ENCODE measurements around the gene CRISPLD2.

CRISPLD2 gene

DNA sequence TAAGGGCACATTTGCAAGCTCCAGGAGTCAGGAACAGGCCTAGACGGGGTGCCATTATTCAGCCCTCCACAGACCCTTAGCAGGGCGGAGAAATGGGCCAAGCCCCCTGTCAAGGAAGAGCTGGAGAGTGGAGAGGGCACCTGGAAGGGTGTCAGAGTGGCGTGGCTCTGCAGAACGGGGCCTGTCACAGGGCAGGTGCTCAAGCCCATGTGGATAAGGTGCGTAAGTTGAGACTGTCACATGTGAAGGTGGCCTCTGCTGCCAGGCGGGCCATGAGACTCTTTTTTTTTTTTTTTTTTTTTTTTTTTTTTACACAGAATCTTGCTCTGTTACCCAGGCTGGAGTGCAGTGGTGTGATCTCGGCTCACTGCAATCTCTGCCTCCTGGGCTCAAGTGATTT, 12.0 kb upstream of the CRISPLD2 start:
- ChIA-PET CTCF (interaction anchor here (1.1 kb wide), 1 partner anchor 12 kb away, joined by 3 read pairs; the partner anchor contains the start of gene CRISPLD2), POLR2A (no interaction called here)
- Histone ChIP-seq H3K36me3 (ENCODE audit: control insufficient read depth in 2 of 2, insufficient read depth in 1 of 2, low read length in 2 of 2) (no peaks in the 10 kb centered on the region), H3K4me1 (ENCODE audit: control insufficient read depth, insufficient read depth, low read length) (no peaks in the 10 kb centered on the region), H3K9me3 (ENCODE audit: control insufficient read depth, insufficient read depth, low read depth, low read length) (no peaks in the 10 kb centered on the region), H3K4me3 (ENCODE audit: low read depth, low read length) (no peak overlapping the region), H3K27ac (ENCODE audit: extremely low read depth, low read depth, low read length) (no peak overlapping the region)
- no peak for TF ChIP-seq KLF9 (tag by site-specific recombination; IDR thresholded peaks at IDR 0.05; ENCODE audit: low read depth)
- TF ChIP-seq ZNF555 (tag by site-specific recombination; conservative IDR thresholded peaks at IDR 0.05), result no peak
- no peak for TF ChIP-seq ZNF426 (tag by site-specific recombination; IDR thresholded peaks at IDR 0.05)
- TF ChIP-seq, protein P1, sequence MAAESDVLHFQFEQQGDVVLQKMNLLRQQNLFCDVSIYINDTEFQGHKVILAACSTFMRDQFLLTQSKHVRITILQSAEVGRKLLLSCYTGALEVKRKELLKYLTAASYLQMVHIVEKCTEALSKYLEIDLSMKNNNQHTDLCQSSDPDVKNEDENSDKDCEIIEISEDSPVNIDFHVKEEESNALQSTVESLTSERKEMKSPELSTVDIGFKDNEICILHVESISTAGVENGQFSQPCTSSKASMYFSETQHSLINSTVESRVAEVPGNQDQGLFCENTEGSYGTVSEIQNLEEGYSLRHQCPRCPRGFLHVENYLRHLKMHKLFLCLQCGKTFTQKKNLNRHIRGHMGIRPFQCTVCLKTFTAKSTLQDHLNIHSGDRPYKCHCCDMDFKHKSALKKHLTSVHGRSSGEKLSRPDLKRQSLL (tag by site-specific recombination; IDR thresholded peaks at IDR 0.05), result no peak
- TF ChIP-seq ZNF510 (tag by site-specific recombination; IDR thresholded peaks at IDR 0.05; ENCODE audit: insufficient replicate concordance), result no peak
- TF ChIP-seq KLF16 (tag by site-specific recombination; IDR thresholded peaks at IDR 0.05), result no peak
- no peak for TF ChIP-seq ZNF792 (tag by site-specific recombination; IDR thresholded peaks at IDR 0.05)
- TF ChIP-seq ZNF585B (tag by site-specific recombination; IDR thresholded peaks at IDR 0.05), result no peak
- TF ChIP-seq ZNF121 (tag by site-specific recombination; IDR thresholded peaks at IDR 0.05), result no peak
- no peak for TF ChIP-seq ZNF391 (tag by site-specific recombination; IDR thresholded peaks at IDR 0.05; ENCODE audit: borderline replicate concordance, low read depth)
- no peak for TF ChIP-seq ZNF394 (tag by site-specific recombination; IDR thresholded peaks at IDR 0.05; ENCODE audit: borderline replicate concordance)
- TF ChIP-seq, protein P2, sequence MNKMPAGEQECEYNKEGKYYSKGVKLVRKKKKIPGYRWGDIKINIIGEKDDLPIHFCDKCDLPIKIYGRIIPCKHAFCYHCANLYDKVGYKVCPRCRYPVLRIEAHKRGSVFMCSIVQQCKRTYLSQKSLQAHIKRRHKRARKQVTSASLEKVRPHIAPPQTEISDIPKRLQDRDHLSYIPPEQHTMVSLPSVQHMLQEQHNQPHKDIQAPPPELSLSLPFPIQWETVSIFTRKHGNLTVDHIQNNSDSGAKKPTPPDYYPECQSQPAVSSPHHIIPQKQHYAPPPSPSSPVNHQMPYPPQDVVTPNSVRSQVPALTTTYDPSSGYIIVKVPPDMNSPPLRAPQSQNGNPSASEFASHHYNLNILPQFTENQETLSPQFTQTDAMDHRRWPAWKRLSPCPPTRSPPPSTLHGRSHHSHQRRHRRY (tag by site-specific recombination; IDR thresholded peaks at IDR 0.05), result no peak
- no peak for TF ChIP-seq ZNF677 (tag by site-specific recombination; IDR thresholded peaks at IDR 0.05)
- no peak for TF ChIP-seq ZNF785 (tag by site-specific recombination; IDR thresholded peaks at IDR 0.05)
- no peak for TF ChIP-seq ZNF610 (tag by site-specific recombination; IDR thresholded peaks at IDR 0.05; ENCODE audit: borderline replicate concordance)
- TF ChIP-seq GLI2 (tag by site-specific recombination; IDR thresholded peaks at IDR 0.05; ENCODE audit: borderline replicate concordance, low read depth), result no peak
- no peak for TF ChIP-seq ZNF24 (tag by site-specific recombination; IDR thresholded peaks at IDR 0.05)

DNA sequence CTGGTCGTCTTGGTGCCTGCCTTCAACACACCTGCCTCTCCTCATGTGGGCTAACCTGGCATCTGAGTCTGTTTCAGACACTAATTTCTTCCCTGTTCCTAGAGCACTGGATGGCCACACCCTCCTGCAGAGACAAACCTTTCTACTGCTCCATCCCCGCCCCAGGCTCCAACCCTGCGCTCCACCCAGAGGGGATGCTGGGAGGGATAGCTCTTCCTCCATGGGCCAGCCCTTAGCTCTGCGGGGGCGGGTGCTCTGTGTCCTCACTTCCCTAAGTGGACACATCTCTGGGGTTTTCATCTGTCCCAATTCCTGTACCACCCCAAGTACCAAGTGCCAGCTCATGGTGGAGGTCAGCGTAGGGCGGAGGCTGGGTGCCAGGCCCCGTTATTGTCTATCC, 11.0 kb upstream of the CRISPLD2 start:
- TF ChIP-seq ZNF76 (tag by site-specific recombination; IDR thresholded peaks at IDR 0.05; ENCODE audit: borderline replicate concordance, low read depth) (no peak), KLF1 (tag by site-specific recombination; IDR thresholded peaks at IDR 0.05) (peak; percentile 55)
- Histone ChIP-seq H3K9me3 (ENCODE audit: control insufficient read depth, insufficient read depth, low read depth, low read length) (no peaks in the 10 kb centered on the region), H3K36me3 (ENCODE audit: control insufficient read depth in 2 of 2, insufficient read depth in 1 of 2, low read length in 2 of 2) (no peaks in the 10 kb centered on the region), H3K27ac (ENCODE audit: extremely low read depth, low read depth, low read length) (no peak overlapping the region), H3K4me1 (ENCODE audit: control insufficient read depth, insufficient read depth, low read length) (no peaks in the 10 kb centered on the region), H3K4me3 (ENCODE audit: low read depth, low read length) (no peak overlapping the region)
- ChIA-PET CTCF (interaction anchor here (1.1 kb wide), 1 partner anchor 11 kb away, joined by 3 read pairs; the partner anchor contains the start of gene CRISPLD2), POLR2A (interaction anchor here (1.5 kb wide), 1 partner anchor 11 kb away, joined by 5 read pairs; the partner anchor contains the start of gene CRISPLD2)

DNA sequence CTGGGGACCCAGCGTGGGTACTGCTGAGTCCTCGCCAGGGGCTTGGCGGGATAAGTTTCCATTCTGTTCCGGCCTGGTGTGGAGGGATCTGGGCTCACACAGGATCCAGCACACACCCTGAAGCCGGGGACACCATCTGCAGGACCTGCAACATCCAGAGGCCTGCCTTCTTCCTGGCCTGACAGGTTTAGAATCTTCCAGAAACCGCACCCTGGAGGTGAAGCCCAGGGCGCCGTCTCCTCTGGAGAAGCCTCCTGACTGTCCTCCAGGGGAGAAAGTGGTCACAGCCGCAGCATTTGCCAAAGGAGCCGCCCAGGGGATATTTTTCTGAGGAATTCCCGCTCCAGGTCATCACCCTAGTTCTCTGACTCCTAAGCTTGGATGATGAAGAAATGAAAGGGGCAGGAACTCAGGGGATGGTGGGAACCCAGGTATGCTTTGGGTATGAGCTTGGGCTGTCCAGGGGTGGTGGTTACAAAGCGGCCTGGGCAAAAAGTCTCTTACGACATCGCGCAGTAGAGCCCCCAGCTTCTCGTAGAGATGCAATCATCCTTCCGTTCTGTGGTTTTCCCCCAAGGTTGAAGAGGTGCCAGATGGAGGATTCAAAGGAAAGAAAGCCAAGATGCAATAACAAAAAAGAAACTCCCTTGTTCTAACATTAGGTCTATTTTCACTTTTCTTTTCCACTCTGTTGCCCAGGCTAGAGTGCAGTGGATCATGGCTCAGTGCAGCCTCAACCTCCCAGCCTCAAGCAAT, 9.1 kb upstream of the CRISPLD2 start:
- no peak for TF ChIP-seq KLF1 (tag by site-specific recombination; IDR thresholded peaks at IDR 0.05)
- TF ChIP-seq ZNF621 (tag by site-specific recombination; IDR thresholded peaks at IDR 0.05), result no peak
- TF ChIP-seq, protein P3, sequence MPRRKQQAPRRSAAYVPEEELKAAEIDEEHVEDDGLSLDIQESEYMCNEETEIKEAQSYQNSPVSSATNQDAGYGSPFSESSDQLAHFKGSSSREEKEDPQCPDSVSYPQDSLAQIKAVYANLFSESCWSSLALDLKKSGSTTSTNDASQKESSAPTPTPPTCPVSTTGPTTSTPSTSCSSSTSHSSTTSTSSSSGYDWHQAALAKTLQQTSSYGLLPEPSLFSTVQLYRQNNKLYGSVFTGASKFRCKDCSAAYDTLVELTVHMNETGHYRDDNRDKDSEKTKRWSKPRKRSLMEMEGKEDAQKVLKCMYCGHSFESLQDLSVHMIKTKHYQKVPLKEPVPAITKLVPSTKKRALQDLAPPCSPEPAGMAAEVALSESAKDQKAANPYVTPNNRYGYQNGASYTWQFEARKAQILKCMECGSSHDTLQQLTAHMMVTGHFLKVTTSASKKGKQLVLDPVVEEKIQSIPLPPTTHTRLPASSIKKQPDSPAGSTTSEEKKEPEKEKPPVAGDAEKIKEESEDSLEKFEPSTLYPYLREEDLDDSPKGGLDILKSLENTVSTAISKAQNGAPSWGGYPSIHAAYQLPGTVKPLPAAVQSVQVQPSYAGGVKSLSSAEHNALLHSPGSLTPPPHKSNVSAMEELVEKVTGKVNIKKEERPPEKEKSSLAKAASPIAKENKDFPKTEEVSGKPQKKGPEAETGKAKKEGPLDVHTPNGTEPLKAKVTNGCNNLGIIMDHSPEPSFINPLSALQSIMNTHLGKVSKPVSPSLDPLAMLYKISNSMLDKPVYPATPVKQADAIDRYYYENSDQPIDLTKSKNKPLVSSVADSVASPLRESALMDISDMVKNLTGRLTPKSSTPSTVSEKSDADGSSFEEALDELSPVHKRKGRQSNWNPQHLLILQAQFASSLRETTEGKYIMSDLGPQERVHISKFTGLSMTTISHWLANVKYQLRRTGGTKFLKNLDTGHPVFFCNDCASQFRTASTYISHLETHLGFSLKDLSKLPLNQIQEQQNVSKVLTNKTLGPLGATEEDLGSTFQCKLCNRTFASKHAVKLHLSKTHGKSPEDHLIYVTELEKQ (tag by site-specific recombination; IDR thresholded peaks at IDR 0.05; ENCODE audit: borderline replicate concordance), result no peak
- TF ChIP-seq ZNF138 (tag by site-specific recombination; IDR thresholded peaks at IDR 0.05; ENCODE audit: borderline replicate concordance), result no peak
- TF ChIP-seq BCL11B (tag by site-specific recombination; IDR thresholded peaks at IDR 0.05; ENCODE audit: low read depth), result no peak
- no peak for TF ChIP-seq ZFP69B (tag by site-specific recombination; IDR thresholded peaks at IDR 0.05)
- no peaks in the 10 kb centered on the region for H3K9me3 ChIP-seq (ENCODE audit: control insufficient read depth, insufficient read depth, low read depth, low read length)
- H3K36me3 ChIP-seq (ENCODE audit: control insufficient read depth in 2 of 2, insufficient read depth in 1 of 2, low read length in 2 of 2), result no peaks in the 10 kb centered on the region
- no peaks in the 10 kb centered on the region for H3K4me1 ChIP-seq (ENCODE audit: control insufficient read depth, insufficient read depth, low read length)
- ChIA-PET POLR2A (interaction anchor here (1.4 kb wide), 1 partner anchor 9 kb away, joined by 7 read pairs; the partner anchor contains the start of gene CRISPLD2), CTCF (interaction anchor here (0.8 to 1.5 kb wide), 2 partner anchors 64 to 299 kb away, joined by 4 to 6 read pairs; no protein-coding TSS in a partner anchor)
- H3K4me3 ChIP-seq (ENCODE audit: low read depth, low read length), result no peak overlapping the region
- no peak overlapping the region for H3K27ac ChIP-seq (ENCODE audit: extremely low read depth, low read depth, low read length)

All from HEK293 (cell line).